GM12865 (cell line): ENCODE measurements around the gene TPCN2.

Experiments used
- DNase-seq: peaks from one replicate; pipeline ENCODE4 v3.0.0; 2010; ENCODE audit warnings: low read depth
- H3K4me3 ChIP-seq: 2 replicates; pipeline ENCODE4 v1.5.1; 2011; ENCODE audit warnings: mild to moderate bottlenecking, low read depth, low read length, control low read depth
- TF ChIP-seq, protein P1 (sequence below): IDR thresholded peaks from 2 replicates; pipeline ENCODE4 v1.5.1; 2011; ENCODE audit warnings: low read length, control low read depth, low read depth, inconsistent platforms; ENCODE audit not compliant: insufficient read depth; ENCODE audit errors: missing control alignments

The TPCN2 gene

DNA sequence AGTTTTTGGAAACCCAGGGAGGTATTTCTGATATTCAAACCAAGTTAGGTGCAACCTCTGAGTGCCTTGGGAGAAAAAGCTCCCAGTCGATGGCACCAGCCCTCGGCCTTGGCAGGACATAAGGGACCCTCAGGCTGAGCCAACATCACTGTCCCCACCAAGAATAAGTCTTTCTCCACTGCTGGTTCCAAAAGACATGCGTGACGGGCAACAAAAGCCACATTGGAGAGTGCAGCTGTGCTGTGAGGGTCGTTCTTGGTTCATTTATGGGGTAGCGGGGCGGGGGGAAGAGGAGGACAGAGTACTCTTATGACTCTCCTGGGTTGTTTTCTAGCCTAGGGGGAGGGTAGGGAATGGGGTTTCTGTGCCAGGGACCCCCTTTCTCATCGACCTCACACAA, 11.2 kb upstream of the TPCN2 start:
- DNase-seq, result no peak
- no peak overlapping the region for H3K4me3 ChIP-seq
- TF ChIP-seq, protein P1, sequence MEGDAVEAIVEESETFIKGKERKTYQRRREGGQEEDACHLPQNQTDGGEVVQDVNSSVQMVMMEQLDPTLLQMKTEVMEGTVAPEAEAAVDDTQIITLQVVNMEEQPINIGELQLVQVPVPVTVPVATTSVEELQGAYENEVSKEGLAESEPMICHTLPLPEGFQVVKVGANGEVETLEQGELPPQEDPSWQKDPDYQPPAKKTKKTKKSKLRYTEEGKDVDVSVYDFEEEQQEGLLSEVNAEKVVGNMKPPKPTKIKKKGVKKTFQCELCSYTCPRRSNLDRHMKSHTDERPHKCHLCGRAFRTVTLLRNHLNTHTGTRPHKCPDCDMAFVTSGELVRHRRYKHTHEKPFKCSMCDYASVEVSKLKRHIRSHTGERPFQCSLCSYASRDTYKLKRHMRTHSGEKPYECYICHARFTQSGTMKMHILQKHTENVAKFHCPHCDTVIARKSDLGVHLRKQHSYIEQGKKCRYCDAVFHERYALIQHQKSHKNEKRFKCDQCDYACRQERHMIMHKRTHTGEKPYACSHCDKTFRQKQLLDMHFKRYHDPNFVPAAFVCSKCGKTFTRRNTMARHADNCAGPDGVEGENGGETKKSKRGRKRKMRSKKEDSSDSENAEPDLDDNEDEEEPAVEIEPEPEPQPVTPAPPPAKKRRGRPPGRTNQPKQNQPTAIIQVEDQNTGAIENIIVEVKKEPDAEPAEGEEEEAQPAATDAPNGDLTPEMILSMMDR, result no peak

DNA sequence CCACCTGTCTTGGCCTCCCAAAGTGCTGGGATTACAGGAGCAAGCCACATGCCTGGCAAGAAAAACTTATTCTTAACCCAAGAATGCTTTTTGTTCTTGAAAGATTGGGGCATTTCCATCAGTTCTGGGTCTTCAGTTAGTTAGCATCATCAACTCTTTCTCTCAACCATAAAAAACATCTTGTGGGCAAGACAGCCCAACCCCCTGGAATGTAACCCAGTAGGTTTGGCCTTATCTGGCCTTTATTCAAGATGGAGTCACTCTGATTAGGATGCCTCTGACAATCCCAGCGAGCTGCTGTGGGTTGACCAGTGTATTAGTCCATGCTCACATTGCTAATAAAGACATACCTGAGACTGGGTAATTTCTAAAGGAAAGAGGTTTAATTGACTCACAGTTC, 9.2 kb upstream of the TPCN2 start:
- H3K4me3 ChIP-seq, result no peak overlapping the region
- DNase-seq, result no peak
- TF ChIP-seq, protein P1, result no peak

DNA sequence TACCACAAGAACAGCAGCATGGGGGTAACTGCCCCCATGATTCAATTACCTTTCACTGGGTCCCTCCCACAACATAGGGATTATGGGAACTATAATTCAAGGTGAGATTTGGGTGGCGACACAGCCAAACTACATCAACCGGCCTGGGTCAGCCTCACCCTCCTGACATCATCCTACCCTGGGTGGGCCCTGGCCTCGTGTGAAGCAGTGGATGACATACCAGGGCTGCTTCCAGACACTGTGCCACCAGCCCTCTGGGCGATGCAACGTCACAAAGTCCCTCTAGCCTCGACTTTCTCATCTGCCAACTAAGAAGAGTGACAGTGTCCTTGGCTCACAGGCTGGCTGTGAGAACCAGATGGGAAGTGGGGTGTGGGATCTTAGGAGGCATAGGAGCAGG, 8.7 kb upstream of the TPCN2 start:
- no peak for DNase-seq
- TF ChIP-seq, protein P1, result no peak
- H3K4me3 ChIP-seq, result no peak overlapping the region

DNA sequence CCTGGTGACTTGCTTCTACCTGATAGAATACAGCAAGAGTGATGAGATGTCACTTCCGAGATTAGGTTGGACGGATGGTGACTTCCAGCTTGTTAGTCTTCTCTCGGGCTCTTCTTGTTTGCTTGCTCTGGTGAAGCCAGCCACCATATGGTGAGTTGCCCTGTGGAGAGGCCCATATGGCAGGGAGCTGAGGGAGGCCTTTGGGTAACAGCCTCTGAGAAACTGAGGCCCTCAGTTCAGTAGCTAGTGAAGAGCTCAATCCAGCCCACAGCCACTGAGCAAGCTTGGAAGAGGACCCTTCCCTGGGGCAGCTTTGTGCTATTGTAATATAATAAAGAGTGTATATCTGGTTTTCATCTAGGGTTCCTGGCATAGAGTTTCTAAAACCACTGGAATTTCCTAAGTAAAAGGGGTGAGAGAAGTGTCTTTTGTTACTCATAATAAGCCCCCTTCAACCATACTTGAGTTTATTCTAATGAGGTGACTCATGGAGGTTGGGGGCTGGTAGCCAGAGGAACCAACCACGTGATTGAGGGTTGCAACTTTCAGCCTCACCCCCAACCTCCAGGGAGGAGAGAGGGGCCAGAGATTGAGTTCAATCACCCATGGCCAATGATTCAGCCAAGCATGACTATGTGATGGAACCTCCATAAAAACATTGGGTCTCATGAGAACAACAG, 8.0 kb upstream of the TPCN2 start:
- H3K4me3 ChIP-seq, result no peak overlapping the region
- TF ChIP-seq, protein P1, result no peak
- no peak for DNase-seq

DNA sequence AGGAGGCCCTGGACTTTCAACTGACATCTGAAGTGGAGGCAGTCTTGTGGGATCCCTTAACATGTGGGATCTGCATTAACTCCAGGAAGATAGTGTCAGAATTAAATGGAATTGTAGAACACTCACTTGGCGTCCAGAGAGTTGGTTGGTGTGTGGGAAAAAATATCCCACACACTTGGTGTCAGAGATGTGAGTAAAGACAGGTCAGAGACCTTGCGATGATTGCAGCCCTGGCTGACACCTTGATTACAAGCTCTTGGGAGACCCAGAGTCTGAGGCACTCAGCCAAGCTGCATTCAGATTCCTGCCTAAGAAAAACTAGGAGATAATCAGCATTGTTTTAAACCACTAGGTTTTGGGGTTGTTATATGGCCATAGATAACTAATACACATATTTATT, 7.2 kb upstream of the TPCN2 start:
- DNase-seq, result no peak
- no peak overlapping the region for H3K4me3 ChIP-seq
- TF ChIP-seq, protein P1, result no peak

DNA sequence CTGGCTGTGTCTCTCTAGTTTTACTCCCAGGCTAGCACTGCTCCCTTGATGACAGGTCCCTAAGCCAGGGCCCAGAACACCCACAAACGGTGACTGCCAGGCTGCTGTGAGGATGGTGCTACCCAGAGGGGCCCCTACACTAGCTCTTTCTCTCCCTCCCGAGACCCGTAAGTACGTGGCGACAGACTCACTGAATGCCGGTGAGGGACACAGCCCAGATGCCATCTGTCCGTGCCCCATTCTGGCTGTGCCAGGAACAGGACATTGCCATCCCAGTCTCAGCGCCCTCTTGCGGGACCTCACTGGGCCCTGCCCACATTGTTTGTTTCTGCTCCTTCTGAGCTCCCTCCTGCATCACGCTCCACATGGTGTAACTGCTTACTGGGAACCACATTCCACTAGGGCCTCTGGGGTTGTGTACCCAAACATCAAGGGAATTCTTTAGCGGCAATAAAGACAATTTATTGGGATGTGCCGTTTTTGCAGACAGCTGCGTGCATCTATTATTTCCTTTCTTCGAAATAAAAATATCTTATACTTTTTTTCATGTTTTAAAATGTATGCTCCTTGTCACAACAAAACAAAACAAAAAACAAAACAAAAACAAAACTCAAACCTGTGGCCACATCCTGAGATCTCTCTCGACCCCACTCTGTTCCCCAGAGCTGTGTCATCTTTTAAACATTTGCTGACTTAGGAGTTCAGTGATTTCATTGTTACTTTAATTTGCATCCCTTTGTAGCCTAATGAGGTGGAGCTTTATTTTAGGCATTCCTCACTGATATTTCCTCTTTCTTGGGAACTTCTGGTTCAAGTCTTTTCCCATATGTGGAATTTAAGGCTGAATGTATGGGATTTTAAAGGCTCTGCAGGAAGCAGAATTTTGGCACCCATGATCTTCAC, 4.4 kb upstream of the TPCN2 start:
- TF ChIP-seq, protein P1, result peak; percentile 46
- no peak overlapping the region for H3K4me3 ChIP-seq
- peak; percentile 29 for DNase-seq
